PC-9 (cell line): ENCODE data around the gene TEKTIP1.

ENCODE experiments used
- EZH2 ChIP-seq: fragments of 200-600 bp; sonication (generic); IDR thresholded peaks from 2 replicates; pipeline ENCODE4 v1.8.0; 2017; ENCODE audit warnings: antibody characterized with exemption, low read depth
- TF ChIP-seq, protein P1 (sequence below): fragments of 200-600 bp; sonication (generic); conservative IDR thresholded peaks from 2 replicates; pipeline ENCODE4 v1.6.1; 2017; ENCODE audit warnings: mixed run types, antibody characterized with exemption, mild to moderate bottlenecking, moderate library complexity

DNA sequence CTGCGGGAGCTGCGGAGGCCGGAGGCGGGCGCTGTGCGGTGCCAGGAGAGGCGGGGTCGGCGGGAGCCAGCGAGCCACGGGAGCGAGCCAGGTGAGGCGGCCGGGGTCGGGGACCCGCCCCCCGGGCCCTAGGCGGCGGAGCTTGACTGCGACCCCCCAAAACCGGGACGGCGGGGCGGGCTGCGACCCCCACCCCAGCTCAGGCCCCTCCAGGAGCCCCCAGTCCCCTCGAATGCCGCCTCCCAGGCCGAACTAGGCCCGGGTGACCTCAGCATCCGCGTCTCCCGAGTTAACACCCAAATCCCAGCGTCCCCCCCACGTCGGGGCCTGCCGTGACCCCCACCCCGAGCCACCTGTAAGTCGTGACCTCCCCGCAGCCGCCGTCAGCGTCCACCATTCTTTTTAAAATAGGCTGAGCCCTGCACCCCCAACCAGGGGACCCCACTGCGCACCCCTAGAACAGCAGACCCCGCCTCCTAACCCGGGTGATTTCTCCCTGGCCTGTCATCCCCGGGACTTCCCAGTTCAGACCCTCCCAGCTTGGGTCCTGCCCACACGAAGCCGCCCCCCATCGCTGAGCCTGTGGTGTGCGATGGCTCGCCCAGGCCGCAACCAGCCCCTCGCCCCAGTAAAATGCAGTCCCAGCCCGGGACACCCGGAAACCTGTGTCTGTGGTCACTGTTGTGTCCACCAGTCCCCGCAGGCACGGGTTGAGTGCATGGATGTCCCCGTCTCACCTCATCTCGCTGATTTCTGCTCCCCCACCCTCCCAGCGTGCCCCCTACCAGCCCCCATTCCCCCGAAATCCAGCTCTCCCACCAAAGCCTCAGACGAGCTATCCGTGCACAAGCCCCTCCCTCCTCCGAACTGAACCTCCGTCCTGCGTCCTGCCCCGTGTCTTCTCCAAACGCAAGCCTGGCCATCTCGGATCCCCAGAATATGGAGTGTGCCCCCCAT, 32.3 kb upstream of the TEKTIP1 start:
- TF ChIP-seq, protein P1, sequence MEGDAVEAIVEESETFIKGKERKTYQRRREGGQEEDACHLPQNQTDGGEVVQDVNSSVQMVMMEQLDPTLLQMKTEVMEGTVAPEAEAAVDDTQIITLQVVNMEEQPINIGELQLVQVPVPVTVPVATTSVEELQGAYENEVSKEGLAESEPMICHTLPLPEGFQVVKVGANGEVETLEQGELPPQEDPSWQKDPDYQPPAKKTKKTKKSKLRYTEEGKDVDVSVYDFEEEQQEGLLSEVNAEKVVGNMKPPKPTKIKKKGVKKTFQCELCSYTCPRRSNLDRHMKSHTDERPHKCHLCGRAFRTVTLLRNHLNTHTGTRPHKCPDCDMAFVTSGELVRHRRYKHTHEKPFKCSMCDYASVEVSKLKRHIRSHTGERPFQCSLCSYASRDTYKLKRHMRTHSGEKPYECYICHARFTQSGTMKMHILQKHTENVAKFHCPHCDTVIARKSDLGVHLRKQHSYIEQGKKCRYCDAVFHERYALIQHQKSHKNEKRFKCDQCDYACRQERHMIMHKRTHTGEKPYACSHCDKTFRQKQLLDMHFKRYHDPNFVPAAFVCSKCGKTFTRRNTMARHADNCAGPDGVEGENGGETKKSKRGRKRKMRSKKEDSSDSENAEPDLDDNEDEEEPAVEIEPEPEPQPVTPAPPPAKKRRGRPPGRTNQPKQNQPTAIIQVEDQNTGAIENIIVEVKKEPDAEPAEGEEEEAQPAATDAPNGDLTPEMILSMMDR: no peak
- no peak for TF ChIP-seq EZH2
